RWPE2 (cell line): Measurements from ENCODE around the gene NDUFS8.

Source experiments
- ATAC-seq: fragments of 200-7000 bp; cut with Tn5 transposase; 3 replicates; pipeline ENCODE4 v1.9.1; 2021; ENCODE audit warnings: low read depth
- DNase-seq: peaks from one replicate; pipeline ENCODE4 v3.0.0-alpha.2; 2020; ENCODE audit warnings: low spot score
- H3K27ac ChIP-seq: fragments of 450-650 bp; 2 replicates; pipeline ENCODE4 v1.5.1; 2017; ENCODE audit warnings: mild to moderate bottlenecking; ENCODE audit not compliant: poor library complexity, severe bottlenecking
- H3K27me3 ChIP-seq: fragments of 250-450 bp; sonication (Bioruptor Pico); 2 replicates; pipeline ENCODE4 v1.5.1; 2021; ENCODE audit warnings: mild to moderate bottlenecking, moderate library complexity; ENCODE audit not compliant: insufficient read depth, poor library complexity, severe bottlenecking
- H3K36me3 ChIP-seq: fragments of 250-450 bp; sonication (Bioruptor Pico); 2 replicates; pipeline ENCODE4 v1.5.1; 2020; ENCODE audit warnings: low read depth, mild to moderate bottlenecking, moderate library complexity
- H3K4me1 ChIP-seq: fragments of 250-450 bp; sonication (Bioruptor Pico); 2 replicates; pipeline ENCODE4 v1.5.1; 2021; ENCODE audit warnings: mild to moderate bottlenecking, moderate library complexity; ENCODE audit not compliant: insufficient read depth, poor library complexity, severe bottlenecking
- H3K4me3 ChIP-seq: fragments of 250-450 bp; sonication (Bioruptor Pico); 2 replicates; pipeline ENCODE4 v1.5.1; 2021; ENCODE audit warnings: mild to moderate bottlenecking, moderate library complexity; ENCODE audit not compliant: severe bottlenecking
- H3K9me3 ChIP-seq: fragments of 250-450 bp; sonication (Bioruptor Pico); 2 replicates; pipeline ENCODE4 v1.5.1; 2021; ENCODE audit warnings: mild to moderate bottlenecking, moderate library complexity; ENCODE audit not compliant: severe bottlenecking
- TF ChIP-seq, protein P1 (sequence below): fragments of 450-650 bp; IDR thresholded peaks from one replicate; pipeline ENCODE4 v1.5.1; 2017; ENCODE audit warnings: mild to moderate bottlenecking, moderate library complexity; ENCODE audit not compliant: poor library complexity, severe bottlenecking

Gene NDUFS8

DNA sequence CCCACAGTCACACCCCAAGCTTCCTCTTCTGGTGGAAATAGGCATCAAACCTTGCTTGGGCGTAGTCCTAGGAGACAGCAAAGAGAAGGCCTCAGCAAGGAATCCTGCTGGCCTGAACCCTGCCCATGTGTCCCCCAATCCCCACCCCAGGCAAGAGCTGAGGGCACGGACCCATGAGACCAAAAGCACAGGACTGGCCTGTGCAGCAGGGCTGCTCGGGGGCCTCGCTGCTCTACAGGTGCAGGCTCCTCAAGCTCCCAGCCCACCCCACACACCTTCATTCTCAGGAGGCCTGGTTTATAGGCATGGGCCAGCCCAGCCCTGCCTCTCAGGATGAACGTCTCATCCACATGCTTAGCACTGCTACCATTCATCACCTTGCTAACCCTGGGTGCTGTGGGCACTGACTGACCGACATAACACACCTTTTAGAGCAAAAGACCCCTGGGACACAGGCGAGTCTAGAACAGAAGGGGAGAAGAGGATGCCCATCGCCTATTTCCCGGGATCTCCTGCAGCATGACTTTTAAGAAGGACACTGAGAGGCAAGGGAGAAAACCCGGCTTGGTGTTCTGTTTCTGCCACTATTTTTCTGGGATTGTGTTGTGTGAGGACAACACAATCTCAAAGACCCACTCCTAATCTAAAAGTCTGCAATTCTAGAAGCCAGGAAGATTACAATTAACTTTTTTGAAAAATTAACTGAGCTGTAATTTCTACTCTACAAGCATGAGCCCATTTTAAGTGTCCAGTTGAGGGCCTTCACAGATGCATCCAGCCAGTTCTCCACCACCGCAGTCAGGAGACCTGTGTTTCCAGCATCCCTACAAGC lies 23.7 kb downstream of the NDUFS8 start:
- ATAC-seq = no peak
- no peaks in the 10 kb centered on the region for H3K27me3 ChIP-seq
- no peak overlapping the region for H3K27ac ChIP-seq
- no peak for DNase-seq
- H3K36me3 ChIP-seq = peaks cover 18% of the 10 kb centered on the region
- no peaks in the 10 kb centered on the region for H3K4me1 ChIP-seq
- no peak overlapping the region for H3K4me3 ChIP-seq
- TF ChIP-seq, protein P1, sequence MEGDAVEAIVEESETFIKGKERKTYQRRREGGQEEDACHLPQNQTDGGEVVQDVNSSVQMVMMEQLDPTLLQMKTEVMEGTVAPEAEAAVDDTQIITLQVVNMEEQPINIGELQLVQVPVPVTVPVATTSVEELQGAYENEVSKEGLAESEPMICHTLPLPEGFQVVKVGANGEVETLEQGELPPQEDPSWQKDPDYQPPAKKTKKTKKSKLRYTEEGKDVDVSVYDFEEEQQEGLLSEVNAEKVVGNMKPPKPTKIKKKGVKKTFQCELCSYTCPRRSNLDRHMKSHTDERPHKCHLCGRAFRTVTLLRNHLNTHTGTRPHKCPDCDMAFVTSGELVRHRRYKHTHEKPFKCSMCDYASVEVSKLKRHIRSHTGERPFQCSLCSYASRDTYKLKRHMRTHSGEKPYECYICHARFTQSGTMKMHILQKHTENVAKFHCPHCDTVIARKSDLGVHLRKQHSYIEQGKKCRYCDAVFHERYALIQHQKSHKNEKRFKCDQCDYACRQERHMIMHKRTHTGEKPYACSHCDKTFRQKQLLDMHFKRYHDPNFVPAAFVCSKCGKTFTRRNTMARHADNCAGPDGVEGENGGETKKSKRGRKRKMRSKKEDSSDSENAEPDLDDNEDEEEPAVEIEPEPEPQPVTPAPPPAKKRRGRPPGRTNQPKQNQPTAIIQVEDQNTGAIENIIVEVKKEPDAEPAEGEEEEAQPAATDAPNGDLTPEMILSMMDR = no peak
- no peaks in the 10 kb centered on the region for H3K9me3 ChIP-seq

DNA sequence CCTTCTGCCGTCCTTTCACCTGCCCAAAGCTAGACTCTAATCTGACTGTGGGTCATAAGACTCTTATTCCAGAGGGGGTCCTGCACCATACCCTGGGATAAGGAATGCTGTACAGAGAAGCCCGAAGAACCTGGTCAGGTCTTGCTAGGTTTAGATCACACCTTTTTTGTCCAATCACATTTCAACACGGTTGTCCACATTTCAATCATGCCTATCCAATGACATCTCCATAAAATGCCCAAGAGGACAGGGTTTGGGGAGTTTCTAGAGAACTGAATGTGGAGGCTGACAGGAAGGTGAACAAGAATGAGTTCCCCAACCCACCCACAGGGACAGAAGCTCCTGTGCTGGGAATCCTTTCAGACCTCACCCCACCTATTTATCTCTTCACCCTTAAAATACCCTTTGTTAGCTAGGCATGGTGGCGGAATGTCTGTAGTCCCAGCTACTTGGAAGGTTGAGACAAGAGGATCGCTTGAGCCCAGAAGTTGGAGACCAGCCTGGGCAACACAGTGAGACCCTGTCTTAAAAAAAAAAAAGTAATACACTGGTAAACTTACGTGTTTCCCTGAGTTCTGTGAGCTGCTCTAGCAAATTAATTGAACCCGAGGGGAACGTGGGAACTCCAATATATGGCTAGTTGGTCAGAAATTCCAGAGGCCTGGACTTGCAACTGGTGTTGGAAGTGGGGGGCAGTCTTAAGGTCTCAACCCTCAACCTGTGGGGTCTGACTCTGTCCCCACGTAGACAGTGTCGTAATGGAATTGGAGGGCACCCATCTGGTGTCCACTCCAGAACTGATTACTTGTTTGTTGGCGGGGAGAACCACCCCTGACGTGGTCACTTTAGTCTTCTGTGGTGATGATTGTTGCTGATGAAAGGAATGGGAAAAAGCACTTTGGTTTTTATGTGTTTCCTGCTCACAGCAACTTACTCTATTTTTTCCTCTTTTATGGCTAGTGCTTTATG lies 26.1 kb downstream of the NDUFS8 start:
- ATAC-seq (no peak), DNase-seq (no peak)
- Histone ChIP-seq H3K4me1 (no peaks in the 10 kb centered on the region), H3K4me3 (no peak overlapping the region), H3K27me3 (no peaks in the 10 kb centered on the region), H3K27ac (no peak overlapping the region), H3K9me3 (no peaks in the 10 kb centered on the region), H3K36me3 (peaks cover 4% of the 10 kb centered on the region; the same call in 1 of the 2 replicates)
- TF ChIP-seq, protein P1 = no peak

DNA sequence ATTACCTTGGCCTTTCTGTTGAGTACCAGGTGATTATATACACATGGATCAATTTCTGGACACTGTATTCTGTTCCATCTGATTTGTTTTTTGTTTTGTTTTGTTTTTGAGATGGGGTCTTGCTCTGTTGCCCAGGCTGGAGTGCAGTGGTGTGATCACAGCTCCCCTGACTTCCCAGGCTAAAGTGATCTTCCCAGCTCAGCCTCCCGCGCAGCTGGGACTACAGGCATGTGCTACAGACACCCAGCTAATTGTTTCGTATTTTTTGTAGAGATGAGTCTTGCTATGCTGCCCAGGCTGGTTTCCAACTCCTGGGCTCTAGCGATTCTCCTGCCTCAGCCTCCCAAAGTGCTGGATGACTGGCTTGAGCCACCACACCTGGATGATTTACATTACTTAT lies 27.3 kb downstream of the NDUFS8 start:
- ATAC-seq (no peak), DNase-seq (no peak)
- Histone ChIP-seq H3K27ac (no peak overlapping the region), H3K36me3 (peaks cover 4% of the 10 kb centered on the region; the same call in 1 of the 2 replicates), H3K4me3 (no peak overlapping the region), H3K9me3 (no peaks in the 10 kb centered on the region), H3K27me3 (no peaks in the 10 kb centered on the region), H3K4me1 (no peaks in the 10 kb centered on the region)
- TF ChIP-seq, protein P1 = no peak

DNA sequence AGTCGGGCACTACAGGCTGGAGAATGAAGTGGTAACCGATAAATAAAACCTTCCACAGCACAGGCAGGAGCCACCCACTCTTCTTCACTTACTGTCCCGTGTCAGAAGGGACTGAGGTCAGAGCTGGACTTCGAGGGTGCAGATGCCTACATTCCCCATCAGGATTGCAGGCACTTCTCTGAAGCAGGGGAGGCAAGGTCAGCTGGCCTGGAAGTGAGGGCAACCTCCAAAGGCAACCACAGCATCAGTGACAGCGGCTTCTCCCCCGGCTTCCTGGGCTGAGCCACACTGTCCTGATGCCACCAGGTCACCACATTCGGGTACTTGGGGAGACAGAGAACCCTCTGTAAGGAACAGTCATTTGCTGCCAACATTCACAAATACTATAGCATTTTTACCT lies 31.0 kb downstream of the NDUFS8 start:
- TF ChIP-seq, protein P1 = no peak
- H3K36me3 ChIP-seq = peaks cover 7% of the 10 kb centered on the region; the same call in 1 of the 2 replicates
- no peak overlapping the region for H3K4me3 ChIP-seq

More for the DNA sequence above, 31.0 kb downstream of the NDUFS8 start:
- no peak for ATAC-seq
- no peak for DNase-seq
- H3K4me1 ChIP-seq = no peaks in the 10 kb centered on the region
- no peak overlapping the region for H3K27ac ChIP-seq
- H3K9me3 ChIP-seq = no peaks in the 10 kb centered on the region
- no peaks in the 10 kb centered on the region for H3K27me3 ChIP-seq
